Vagina (tissue), 2 donors: ENCODE results near the gene PLD2. TPM values are rescaled to one million over a fixed set of nuclear protein-coding genes. Genes with fewer than 3 reads are reported as not detected.
A peak's percentile ranks its signal among the peaks of the same experiment; 100 is the strongest.

Experiments
- DNase-seq, 2 donors: peaks; one replicate each; pipeline ENCODE4 v3.0.0-alpha.2; 2017; ENCODE audit errors: extremely low spot score in 2 of 2
- H3K27ac ChIP-seq: fragments of 200-600 bp; sonication (generic); one replicate; pipeline ENCODE4 v1.5.1; 2019
- H3K27me3 ChIP-seq: fragments of 200-600 bp; sonication (generic); one replicate; pipeline ENCODE4 v1.5.1; 2019
- H3K36me3 ChIP-seq, 2 donors: fragments of 200-600 bp; sonication (generic); one replicate each; pipeline ENCODE4 v1.5.1; 2017 to 2019
- H3K4me1 ChIP-seq: fragments of 200-600 bp; sonication (generic); one replicate; pipeline ENCODE4 v1.5.1; 2019
- H3K4me3 ChIP-seq, 2 donors: fragments of 200-600 bp; sonication (generic); 1 replicate in 1 of 2; 2 replicates in 1 of 2; pipeline ENCODE4 v1.5.1; 2016 to 2019
- H3K9me3 ChIP-seq: fragments of 200-600 bp; sonication (generic); one replicate; pipeline ENCODE4 v1.5.1; 2019
- CTCF ChIP-seq, 3 experiments: fragments of 450-650 bp in 2 of 3; fragments of 200-600 bp in 1 of 3; sonication (generic) in 1 of 3; IDR thresholded peaks; one replicate each; pipeline ENCODE4 v1.5.1; 2017 to 2019; ENCODE audit warnings: antibody characterized with exemption in 3 of 3, mild to moderate bottlenecking in 2 of 3, moderate library complexity in 2 of 3
- POLR2A ChIP-seq, 2 donors: fragments of 450-650 bp; IDR thresholded peaks; one replicate each; pipeline ENCODE4 v1.6.1; 2017; ENCODE audit warnings: antibody characterized with exemption in 2 of 2, mild to moderate bottlenecking in 2 of 2, moderate library complexity in 2 of 2
- POLR2AphosphoS5 ChIP-seq, 2 donors: sonication (generic); formaldehyde crosslinking; IDR thresholded peaks; one replicate each; pipeline ENCODE4 v1.9.0; 2017; ENCODE audit warnings: antibody characterized with exemption in 2 of 2, mild to moderate bottlenecking in 2 of 2, low read depth in 1 of 2; ENCODE audit not compliant: insufficient read depth in 1 of 2
- intact Hi-C: fragments of 100-400 bp; cut with DNase I; formaldehyde crosslinking; loops from one replicate; pipeline ENCODE4 v1.15.1; 2023
- total RNA-seq: library from RNA; depleted of rRNA; stranded (reverse); fragments of >200 nt; gene quantifications from one replicate; pipeline ENCODE4 v1.2.3, GENCODE V29; 2016

The PLD2 gene
- total RNA-seq, 1 donor from 2014 or later: 63.6 TPM

- H3K4me1 ChIP-seq: peaks cover 43% of the 10 kb centered on the region
These were observed 16.8 kb upstream of the PLD2 start for GRCh38 chr17:4789951-4790704.

GRCh38 chr17:4790705-4791088, 16.3 kb upstream of the PLD2 start:
- H3K36me3 ChIP-seq: no peaks in the 10 kb centered on the region
- H3K9me3 ChIP-seq: no peaks in the 10 kb centered on the region
- no peaks in the 10 kb centered on the region for H3K27me3 ChIP-seq
- peaks cover 42% of the 10 kb centered on the region for H3K4me1 ChIP-seq
- intact Hi-C loops: no loop called here
- peak overlapping the region; percentile 88 for H3K27ac ChIP-seq
- TF ChIP-seq POLR2AphosphoS5 (IDR thresholded peaks at IDR 0.05; ENCODE audit: insufficient read depth in 1 of 2, low read depth in 1 of 2) (no peak), POLR2A (IDR thresholded peaks at IDR 0.05) (no peak), CTCF (IDR thresholded peaks at IDR 0.05) (no peak)
- DNase-seq: no peak
- peak overlapping the region; percentile 60 to 80 for H3K4me3 ChIP-seq

More at GRCh38 chr17:4789951-4790704, 16.8 kb upstream of the PLD2 start:
- TF ChIP-seq POLR2A (IDR thresholded peaks at IDR 0.05): peak in 1 of 2 donors; percentile 80
- TF ChIP-seq CTCF (IDR thresholded peaks at IDR 0.05): peak; percentile 18 to 71 (median 26)
- TF ChIP-seq POLR2AphosphoS5 (IDR thresholded peaks at IDR 0.05; ENCODE audit: insufficient read depth in 1 of 2, low read depth in 1 of 2): peak; percentile 32 to 71
- H3K4me3 ChIP-seq: peak overlapping the region; percentile 60 to 80
- no peaks in the 10 kb centered on the region for H3K36me3 ChIP-seq
- H3K27me3 ChIP-seq: no peaks in the 10 kb centered on the region
- intact Hi-C loops: loop anchor here (5.0 to 10.0 kb wide), 3 partner anchors 55 to 102 kb away; partner anchors contain the start of genes ARRB2, CXCL16, MED11 and ZMYND15
- peak overlapping the region; percentile 88 for H3K27ac ChIP-seq
- DNase-seq: no peak
- no peaks in the 10 kb centered on the region for H3K9me3 ChIP-seq

- no peak overlapping the region for H3K4me3 ChIP-seq
- H3K27me3 ChIP-seq: no peaks in the 10 kb centered on the region
- H3K4me1 ChIP-seq: peaks cover 15% of the 10 kb centered on the region
- TF ChIP-seq POLR2A (IDR thresholded peaks at IDR 0.05) (no peak), POLR2AphosphoS5 (IDR thresholded peaks at IDR 0.05; ENCODE audit: insufficient read depth in 1 of 2, low read depth in 1 of 2) (no peak), CTCF (IDR thresholded peaks at IDR 0.05) (no peak)
- intact Hi-C loops: no loop called here
- no peaks in the 10 kb centered on the region for H3K9me3 ChIP-seq
- no peak overlapping the region for H3K27ac ChIP-seq
- H3K36me3 ChIP-seq: peaks cover 0 to 24% of the 10 kb centered on the region in 2 donors
- no peak for DNase-seq
These were observed 11.8 kb upstream of the PLD2 start for GRCh38 chr17:4795168-4795567.

- Histone ChIP-seq H3K4me1 (peaks cover 15% of the 10 kb centered on the region), H3K27ac (peak overlapping the region; percentile 91), H3K36me3 (peaks cover 0 to 24% of the 10 kb centered on the region in 2 donors), H3K9me3 (no peaks in the 10 kb centered on the region), H3K27me3 (no peaks in the 10 kb centered on the region), H3K4me3 (peak overlapping the region; percentile 92 to 95)
- TF ChIP-seq POLR2A (IDR thresholded peaks at IDR 0.05) (no peak), POLR2AphosphoS5 (IDR thresholded peaks at IDR 0.05; ENCODE audit: insufficient read depth in 1 of 2, low read depth in 1 of 2) (no peak), CTCF (IDR thresholded peaks at IDR 0.05) (no peak)
- intact Hi-C loops: no loop called here
- DNase-seq: no peak
These were observed 10.4 kb upstream of the PLD2 start for GRCh38 chr17:4796552-4796920.
